Liver (tissue), 9 donors: ENCODE data around the gene SFMBT2. TPM values are rescaled to one million over a fixed set of nuclear protein-coding genes. Genes with fewer than 3 reads are reported as not detected.
A peak's percentile ranks its signal among the peaks of the same experiment; 100 is the strongest.

Experiments used
- DNase-seq: peaks from one replicate; pipeline ENCODE4 v3.0.0-alpha.2; 2017; ENCODE audit warnings: low spot score
- H3K27ac ChIP-seq, 2 donors: one replicate each; pipeline ENCODE4 v1.7.0; 2013; ENCODE audit warnings: inconsistent platforms in 2 of 2, low read length in 2 of 2, control low read depth in 1 of 2, low read depth in 1 of 2, mild to moderate bottlenecking in 1 of 2
- H3K27me3 ChIP-seq, 4 donors: one replicate each; pipeline versions ENCODE4 v1.6.1 to v1.7.0; 2013; ENCODE audit warnings: low read length in 3 of 4, inconsistent platforms in 1 of 4, mild to moderate bottlenecking in 1 of 4, moderate library complexity in 1 of 4; ENCODE audit not compliant: control insufficient read depth in 4 of 4, insufficient read depth in 4 of 4
- H3K36me3 ChIP-seq, 4 donors: one replicate each; pipeline versions ENCODE4 v1.6.1 to v1.7.0; 2013; ENCODE audit warnings: low read length in 3 of 4, mild to moderate bottlenecking in 3 of 4, low read depth in 1 of 4, moderate library complexity in 1 of 4; ENCODE audit not compliant: control insufficient read depth in 4 of 4, insufficient read depth in 3 of 4
- H3K4me1 ChIP-seq, 4 donors: one replicate each; pipeline versions ENCODE4 v1.6.1 to v1.7.0; 2013; ENCODE audit warnings: low read length in 3 of 4, mild to moderate bottlenecking in 3 of 4, moderate library complexity in 1 of 4; ENCODE audit not compliant: control insufficient read depth in 4 of 4, insufficient read depth in 4 of 4
- H3K4me3 ChIP-seq, 3 donors: one replicate each; pipeline versions ENCODE4 v1.6.1 to v1.7.0; 2013; ENCODE audit warnings: low read length in 3 of 3, control low read depth in 1 of 3, low read depth in 1 of 3, mild to moderate bottlenecking in 1 of 3
- H3K9ac ChIP-seq, 2 donors: one replicate each; pipeline ENCODE4 v1.7.0; 2013; ENCODE audit warnings: low read length in 2 of 2, mild to moderate bottlenecking in 2 of 2, moderate library complexity in 2 of 2, control low read depth in 1 of 2, low read depth in 1 of 2
- H3K9me3 ChIP-seq, 4 donors: one replicate each; pipeline versions ENCODE4 v1.6.1 to v1.7.0; 2013; ENCODE audit warnings: low read length in 3 of 4; ENCODE audit not compliant: control insufficient read depth in 4 of 4
- EGR1 ChIP-seq, 2 donors: IDR thresholded peaks; 2 replicates each; pipeline ENCODE4 v1.6.1; 2016 to 2018; ENCODE audit warnings: antibody characterized with exemption in 2 of 2, low read depth in 2 of 2
- FOXA1 ChIP-seq: IDR thresholded peaks from 2 replicates; pipeline ENCODE4 v1.6.1; 2016; ENCODE audit warnings: antibody characterized with exemption
- FOXA2 ChIP-seq: IDR thresholded peaks from 2 replicates; pipeline ENCODE4 v1.6.1; 2016; ENCODE audit warnings: antibody characterized with exemption
- GABPA ChIP-seq, 2 donors: IDR thresholded peaks in 1 of 2; conservative IDR thresholded peaks in 1 of 2; 2 replicates each; pipeline ENCODE4 v1.6.1; 2016; ENCODE audit warnings: antibody characterized with exemption in 2 of 2, mild to moderate bottlenecking in 1 of 2, moderate library complexity in 1 of 2
- HNF4A ChIP-seq, 2 donors: conservative IDR thresholded peaks; 2 replicates each; pipeline ENCODE4 v1.6.1; 2016; ENCODE audit warnings: antibody characterized with exemption in 2 of 2, mild to moderate bottlenecking in 2 of 2
- HNF4G ChIP-seq: IDR thresholded peaks from 2 replicates; pipeline ENCODE4 v1.6.1; 2016; ENCODE audit warnings: antibody characterized with exemption
- JUND ChIP-seq, 2 donors: IDR thresholded peaks; 2 replicates each; pipeline ENCODE4 v1.6.1; 2016; ENCODE audit warnings: antibody characterized with exemption in 2 of 2
- NR2F2 ChIP-seq: IDR thresholded peaks from 2 replicates; pipeline ENCODE4 v1.6.1; 2016; ENCODE audit warnings: antibody characterized with exemption
- RAD21 ChIP-seq, 2 donors: IDR thresholded peaks; 2 replicates each; pipeline ENCODE4 v1.6.1; 2016; ENCODE audit warnings: antibody characterized with exemption in 2 of 2, mild to moderate bottlenecking in 2 of 2
- RXRA ChIP-seq, 2 donors: IDR thresholded peaks; 2 replicates each; pipeline ENCODE4 v1.6.1; 2017 to 2018; ENCODE audit warnings: antibody characterized with exemption in 2 of 2, mild to moderate bottlenecking in 1 of 2
- SP1 ChIP-seq: IDR thresholded peaks from 2 replicates; pipeline ENCODE4 v1.6.1; 2018; ENCODE audit warnings: antibody characterized with exemption, mild to moderate bottlenecking
- TAF1 ChIP-seq: conservative IDR thresholded peaks from 2 replicates; pipeline ENCODE4 v1.6.1; 2016; ENCODE audit warnings: antibody characterized with exemption, mild to moderate bottlenecking
- YY1 ChIP-seq: IDR thresholded peaks from 2 replicates; pipeline ENCODE4 v1.6.1; 2016; ENCODE audit warnings: antibody characterized with exemption, mild to moderate bottlenecking
- WGBS: extraction: QIAGEN DNeasy Blood & Tissue Kit; methylation state at CpG from one replicate; pipeline ENCODE4 v1.1.7; 2013; 5-methylcytosine and 5-hydroxymethylcytosine counted together
- polyA plus RNA-seq, 2 donors: library from polyadenylated mRNA; stranded (reverse) in 1 of 2; unstranded in 1 of 2; fragments of 200-250 nt in 1 of 2; fragments of >200 nt in 1 of 2; fragmentation: Nextera tagmentation in 1 of 2; extraction: Ambion mirVana in 1 of 2; gene quantifications; one replicate each; pipeline versions ENCODE4 v1.2.1 to v1.2.3, GENCODE V29; 2013 to 2015
- total RNA-seq, 2 donors: library from RNA; depleted of rRNA; stranded (reverse); fragments of >200 nt; gene quantifications; one replicate each; pipeline ENCODE4 v1.2.3, GENCODE V29; 2014
- TF ChIP-seq, protein P1 (sequence below): IDR thresholded peaks from 2 replicates; pipeline ENCODE4 v1.6.1; 2016; ENCODE audit warnings: antibody characterized with exemption
- TF ChIP-seq, protein P2 (sequence below): IDR thresholded peaks from 2 replicates; pipeline ENCODE4 v1.6.1; 2016; ENCODE audit warnings: antibody characterized with exemption
- TF ChIP-seq, protein P3 (sequence below): IDR thresholded peaks from 2 replicates; pipeline ENCODE4 v1.6.1; 2016; ENCODE audit warnings: antibody characterized with exemption
- TF ChIP-seq, protein P4 (sequence below): fragments of 150-350 bp; IDR thresholded peaks from 2 replicates; pipeline ENCODE4 v1.5.1; 2017; ENCODE audit warnings: improper control_type of control experiment, low read depth, low read length; ENCODE audit not compliant: missing input control
- TF ChIP-seq, protein P5 (sequence below): IDR thresholded peaks from 2 replicates; pipeline ENCODE4 v1.6.1; 2016; ENCODE audit warnings: antibody characterized with exemption, mild to moderate bottlenecking
- donor health status: healthy.
- donor health status: healthy.
- donor health status: healthy.
- donor health status: healthy.
- donor health status: healthy.

SFMBT2 gene
- total and polyA plus RNA-seq, 4 donors: 0.46 to 2.8 (median 1.5) TPM

DNA sequence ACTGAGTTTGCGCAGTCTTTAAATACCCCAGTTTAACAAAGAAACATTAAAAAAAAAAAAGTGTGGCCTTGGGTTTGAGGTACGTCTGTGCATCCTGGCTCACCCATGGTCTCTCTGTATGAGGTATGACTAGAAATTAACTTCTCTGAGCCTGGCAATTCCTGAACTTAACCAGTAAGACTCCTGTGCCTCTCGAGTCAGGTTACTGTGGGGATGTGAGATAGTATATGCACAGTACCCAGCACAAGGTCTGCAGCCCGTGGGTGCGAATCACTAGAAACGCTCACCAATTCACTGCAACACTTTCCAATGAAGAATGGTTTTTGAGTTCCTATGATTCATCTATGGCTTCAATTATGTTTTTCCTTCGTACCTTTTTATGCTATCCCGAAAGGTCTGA is 149.9 kb downstream of the SFMBT2 start:
- no peaks in the 10 kb centered on the region for H3K36me3 ChIP-seq
- no peak overlapping the region for H3K27ac ChIP-seq
- H3K9me3 ChIP-seq: no peaks in the 10 kb centered on the region
- WGBS: 94% methylated on average over 8 of the region's 8 CpGs
- H3K4me1 ChIP-seq: no peaks in the 10 kb centered on the region
- no peak overlapping the region for H3K9ac ChIP-seq
- TF ChIP-seq, protein P1, sequence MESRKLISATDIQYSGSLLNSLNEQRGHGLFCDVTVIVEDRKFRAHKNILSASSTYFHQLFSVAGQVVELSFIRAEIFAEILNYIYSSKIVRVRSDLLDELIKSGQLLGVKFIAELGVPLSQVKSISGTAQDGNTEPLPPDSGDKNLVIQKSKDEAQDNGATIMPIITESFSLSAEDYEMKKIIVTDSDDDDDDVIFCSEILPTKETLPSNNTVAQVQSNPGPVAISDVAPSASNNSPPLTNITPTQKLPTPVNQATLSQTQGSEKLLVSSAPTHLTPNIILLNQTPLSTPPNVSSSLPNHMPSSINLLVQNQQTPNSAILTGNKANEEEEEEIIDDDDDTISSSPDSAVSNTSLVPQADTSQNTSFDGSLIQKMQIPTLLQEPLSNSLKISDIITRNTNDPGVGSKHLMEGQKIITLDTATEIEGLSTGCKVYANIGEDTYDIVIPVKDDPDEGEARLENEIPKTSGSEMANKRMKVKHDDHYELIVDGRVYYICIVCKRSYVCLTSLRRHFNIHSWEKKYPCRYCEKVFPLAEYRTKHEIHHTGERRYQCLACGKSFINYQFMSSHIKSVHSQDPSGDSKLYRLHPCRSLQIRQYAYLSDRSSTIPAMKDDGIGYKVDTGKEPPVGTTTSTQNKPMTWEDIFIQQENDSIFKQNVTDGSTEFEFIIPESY: no peak
- TF ChIP-seq RXRA (IDR thresholded peaks at IDR 0.05): no peak
- no peak for TF ChIP-seq FOXA2
- TF ChIP-seq, protein P2, sequence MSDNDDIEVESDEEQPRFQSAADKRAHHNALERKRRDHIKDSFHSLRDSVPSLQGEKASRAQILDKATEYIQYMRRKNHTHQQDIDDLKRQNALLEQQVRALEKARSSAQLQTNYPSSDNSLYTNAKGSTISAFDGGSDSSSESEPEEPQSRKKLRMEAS: no peak
- TF ChIP-seq HNF4G: no peak
- no peak for TF ChIP-seq YY1
- TF ChIP-seq, protein P3, sequence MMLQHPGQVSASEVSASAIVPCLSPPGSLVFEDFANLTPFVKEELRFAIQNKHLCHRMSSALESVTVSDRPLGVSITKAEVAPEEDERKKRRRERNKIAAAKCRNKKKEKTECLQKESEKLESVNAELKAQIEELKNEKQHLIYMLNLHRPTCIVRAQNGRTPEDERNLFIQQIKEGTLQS: no peak
- TF ChIP-seq RAD21 (IDR thresholded peaks at IDR 0.05): no peak
- TF ChIP-seq TAF1: no peak
- no peak for DNase-seq
- no peak overlapping the region for H3K4me3 ChIP-seq
- H3K27me3 ChIP-seq: no peaks in the 10 kb centered on the region

DNA sequence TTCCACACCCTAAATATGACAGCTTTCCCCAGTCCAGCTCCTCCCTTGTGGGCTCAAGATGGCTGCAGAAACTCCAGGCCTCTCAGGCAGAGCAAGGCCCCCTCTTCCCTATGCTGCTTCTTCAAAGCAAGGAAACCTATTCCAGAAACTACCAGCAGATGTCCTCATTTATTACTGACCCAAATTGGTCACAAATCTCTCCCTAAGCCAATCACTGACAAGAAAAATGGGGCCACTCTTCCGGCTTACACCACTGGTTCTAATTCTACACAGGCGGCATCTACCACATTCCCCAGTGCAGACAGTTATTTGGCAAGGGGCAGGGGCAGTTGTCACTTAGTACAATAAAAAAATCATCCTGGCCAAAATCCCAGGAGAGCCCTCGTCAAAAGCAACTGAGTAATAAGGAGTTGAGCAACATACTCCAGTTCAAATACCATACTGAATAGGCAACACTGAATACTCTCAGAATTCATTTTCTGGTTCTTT is 150.4 kb downstream of the SFMBT2 start:
- H3K9me3 ChIP-seq: no peaks in the 10 kb centered on the region
- H3K36me3 ChIP-seq: no peaks in the 10 kb centered on the region
- DNase-seq: no peak
- no peaks in the 10 kb centered on the region for H3K4me1 ChIP-seq
- no peak overlapping the region for H3K4me3 ChIP-seq
- no peaks in the 10 kb centered on the region for H3K27me3 ChIP-seq
- H3K27ac ChIP-seq: no peak overlapping the region
- TF ChIP-seq, protein P3: no peak
- TF ChIP-seq, protein P4, sequence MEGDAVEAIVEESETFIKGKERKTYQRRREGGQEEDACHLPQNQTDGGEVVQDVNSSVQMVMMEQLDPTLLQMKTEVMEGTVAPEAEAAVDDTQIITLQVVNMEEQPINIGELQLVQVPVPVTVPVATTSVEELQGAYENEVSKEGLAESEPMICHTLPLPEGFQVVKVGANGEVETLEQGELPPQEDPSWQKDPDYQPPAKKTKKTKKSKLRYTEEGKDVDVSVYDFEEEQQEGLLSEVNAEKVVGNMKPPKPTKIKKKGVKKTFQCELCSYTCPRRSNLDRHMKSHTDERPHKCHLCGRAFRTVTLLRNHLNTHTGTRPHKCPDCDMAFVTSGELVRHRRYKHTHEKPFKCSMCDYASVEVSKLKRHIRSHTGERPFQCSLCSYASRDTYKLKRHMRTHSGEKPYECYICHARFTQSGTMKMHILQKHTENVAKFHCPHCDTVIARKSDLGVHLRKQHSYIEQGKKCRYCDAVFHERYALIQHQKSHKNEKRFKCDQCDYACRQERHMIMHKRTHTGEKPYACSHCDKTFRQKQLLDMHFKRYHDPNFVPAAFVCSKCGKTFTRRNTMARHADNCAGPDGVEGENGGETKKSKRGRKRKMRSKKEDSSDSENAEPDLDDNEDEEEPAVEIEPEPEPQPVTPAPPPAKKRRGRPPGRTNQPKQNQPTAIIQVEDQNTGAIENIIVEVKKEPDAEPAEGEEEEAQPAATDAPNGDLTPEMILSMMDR: peak; percentile 70
- TF ChIP-seq FOXA1 (no peak), EGR1 (IDR thresholded peaks at IDR 0.05; ENCODE audit: low read depth in 2 of 2) (no peak), YY1 (peak; percentile 35), SP1 (peak; percentile 39), RXRA (IDR thresholded peaks at IDR 0.05) (peak in 1 of 2 donors; percentile 10), FOXA2 (no peak), NR2F2 (no peak), HNF4A (conservative IDR thresholded peaks at IDR 0.05) (no peak), TAF1 (no peak), HNF4G (no peak), RAD21 (IDR thresholded peaks at IDR 0.05) (peak; percentile 73 to 86), GABPA (IDR thresholded peaks at IDR 0.05 in 1 of 2, conservative IDR thresholded peaks at IDR 0.05 in 1 of 2) (no peak), JUND (IDR thresholded peaks at IDR 0.05) (no peak)
- TF ChIP-seq, protein P2: no peak
- TF ChIP-seq, protein P5, sequence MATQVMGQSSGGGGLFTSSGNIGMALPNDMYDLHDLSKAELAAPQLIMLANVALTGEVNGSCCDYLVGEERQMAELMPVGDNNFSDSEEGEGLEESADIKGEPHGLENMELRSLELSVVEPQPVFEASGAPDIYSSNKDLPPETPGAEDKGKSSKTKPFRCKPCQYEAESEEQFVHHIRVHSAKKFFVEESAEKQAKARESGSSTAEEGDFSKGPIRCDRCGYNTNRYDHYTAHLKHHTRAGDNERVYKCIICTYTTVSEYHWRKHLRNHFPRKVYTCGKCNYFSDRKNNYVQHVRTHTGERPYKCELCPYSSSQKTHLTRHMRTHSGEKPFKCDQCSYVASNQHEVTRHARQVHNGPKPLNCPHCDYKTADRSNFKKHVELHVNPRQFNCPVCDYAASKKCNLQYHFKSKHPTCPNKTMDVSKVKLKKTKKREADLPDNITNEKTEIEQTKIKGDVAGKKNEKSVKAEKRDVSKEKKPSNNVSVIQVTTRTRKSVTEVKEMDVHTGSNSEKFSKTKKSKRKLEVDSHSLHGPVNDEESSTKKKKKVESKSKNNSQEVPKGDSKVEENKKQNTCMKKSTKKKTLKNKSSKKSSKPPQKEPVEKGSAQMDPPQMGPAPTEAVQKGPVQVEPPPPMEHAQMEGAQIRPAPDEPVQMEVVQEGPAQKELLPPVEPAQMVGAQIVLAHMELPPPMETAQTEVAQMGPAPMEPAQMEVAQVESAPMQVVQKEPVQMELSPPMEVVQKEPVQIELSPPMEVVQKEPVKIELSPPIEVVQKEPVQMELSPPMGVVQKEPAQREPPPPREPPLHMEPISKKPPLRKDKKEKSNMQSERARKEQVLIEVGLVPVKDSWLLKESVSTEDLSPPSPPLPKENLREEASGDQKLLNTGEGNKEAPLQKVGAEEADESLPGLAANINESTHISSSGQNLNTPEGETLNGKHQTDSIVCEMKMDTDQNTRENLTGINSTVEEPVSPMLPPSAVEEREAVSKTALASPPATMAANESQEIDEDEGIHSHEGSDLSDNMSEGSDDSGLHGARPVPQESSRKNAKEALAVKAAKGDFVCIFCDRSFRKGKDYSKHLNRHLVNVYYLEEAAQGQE: no peak
- TF ChIP-seq, protein P1: no peak
- WGBS: 14% methylated on average over 3 of the region's 3 CpGs
- H3K9ac ChIP-seq: no peak overlapping the region
